Hindlimb muscle (tissue), 1 donor: ENCODE data around the gene KIF16B. TPM values are rescaled to one million over a fixed set of nuclear protein-coding genes. Genes with fewer than 3 reads are reported as not detected.
A peak's percentile ranks its signal among the peaks of the same experiment; 100 is the strongest.

Experiments used
- DNase-seq: peaks from one replicate; pipeline ENCODE4 v3.0.0-alpha.2; 2013
- polyA plus RNA-seq: library from polyadenylated mRNA; unstranded; fragments of 120-200 nt; gene quantifications from one replicate; pipeline ENCODE4 v1.2.1, GENCODE V29; 2013; ENCODE audit not compliant: insufficient read length

Gene KIF16B
- polyA plus RNA-seq, 1 donor, result 35.1 TPM

DNA sequence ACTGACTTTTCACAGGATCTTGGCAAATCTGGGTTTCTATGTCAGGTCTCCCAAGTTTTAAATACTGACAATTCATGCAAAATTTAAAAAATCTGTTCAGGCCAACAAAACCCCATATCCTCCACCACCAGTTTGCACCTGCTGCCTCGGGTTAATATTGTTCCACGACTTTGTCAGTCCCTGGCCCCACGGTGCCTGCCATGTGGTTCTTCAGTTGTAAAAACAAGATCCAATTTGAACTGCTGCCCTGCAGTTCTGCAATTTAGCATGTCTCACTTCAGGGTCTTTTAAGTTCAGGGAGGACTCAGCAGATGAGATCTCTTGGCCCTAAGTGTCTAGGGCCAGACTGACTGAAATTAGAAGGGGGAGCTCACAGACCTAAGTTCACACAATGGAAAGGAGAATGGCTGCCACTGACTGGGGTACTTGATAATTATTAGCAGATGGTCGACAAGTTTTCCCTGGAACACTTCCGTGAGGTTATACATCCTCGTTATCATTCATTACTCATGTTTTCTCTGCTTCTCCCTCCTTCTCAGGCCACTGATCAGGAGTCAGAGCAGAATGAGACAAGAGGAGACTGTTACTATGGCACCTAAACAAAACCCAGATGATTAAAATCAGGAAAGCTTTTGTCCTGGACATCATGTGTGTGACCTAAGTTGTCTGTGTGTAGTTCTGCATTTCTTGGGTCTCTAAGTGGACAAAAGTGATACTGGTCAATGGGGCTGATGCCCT, 223.6 kb downstream of the KIF16B start:
- DNase-seq, result peak; percentile 11

- DNase-seq, result no peak
Observed at GRCh38 chr20:16346956-16347355, 226.3 kb downstream of the KIF16B start.

DNA sequence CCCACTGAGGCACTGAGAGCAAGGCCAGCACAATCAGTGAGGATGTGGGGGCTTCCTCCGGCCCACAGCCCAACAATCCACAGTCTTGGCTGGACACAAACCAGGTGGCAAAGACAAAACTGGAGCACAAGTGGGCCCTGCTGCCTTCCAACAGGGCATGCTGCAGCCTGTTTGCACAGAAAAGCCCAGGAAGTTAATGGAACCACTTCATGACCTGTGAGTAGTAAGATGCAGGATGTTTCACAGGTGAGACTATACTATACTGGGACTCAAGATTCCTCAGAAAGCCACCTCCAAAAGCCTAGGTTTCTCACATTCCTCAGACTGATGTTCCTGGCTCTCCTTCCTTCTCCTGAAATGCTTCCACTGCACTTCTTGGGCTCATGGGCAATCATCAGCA, 235.5 kb downstream of the KIF16B start:
- no peak for DNase-seq

- no peak for DNase-seq
Observed at GRCh38 chr20:16327606-16328005, 245.6 kb downstream of the KIF16B start.

DNA sequence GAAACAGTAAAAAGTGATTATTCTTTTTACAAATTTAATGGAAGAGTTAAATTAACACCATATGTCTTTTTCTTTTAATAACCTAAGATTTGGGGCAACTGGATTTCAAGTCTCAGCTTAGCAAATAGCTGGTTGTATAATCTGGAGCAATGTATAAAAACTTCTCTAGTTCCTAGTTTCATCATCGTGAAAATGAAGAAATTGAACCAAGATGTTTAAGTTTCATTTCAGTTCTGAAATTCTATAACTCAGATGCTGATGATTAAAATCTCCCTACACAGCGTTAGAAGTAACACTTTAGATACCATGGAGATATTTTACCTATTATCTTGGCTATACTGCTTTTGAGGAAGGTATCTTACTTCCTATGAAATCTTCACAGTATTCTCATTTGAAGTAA, 252.0 kb downstream of the KIF16B start:
- no peak for DNase-seq

- no peak for DNase-seq
Observed at GRCh38 chr20:16317445-16318362, 255.5 kb downstream of the KIF16B start.

DNA sequence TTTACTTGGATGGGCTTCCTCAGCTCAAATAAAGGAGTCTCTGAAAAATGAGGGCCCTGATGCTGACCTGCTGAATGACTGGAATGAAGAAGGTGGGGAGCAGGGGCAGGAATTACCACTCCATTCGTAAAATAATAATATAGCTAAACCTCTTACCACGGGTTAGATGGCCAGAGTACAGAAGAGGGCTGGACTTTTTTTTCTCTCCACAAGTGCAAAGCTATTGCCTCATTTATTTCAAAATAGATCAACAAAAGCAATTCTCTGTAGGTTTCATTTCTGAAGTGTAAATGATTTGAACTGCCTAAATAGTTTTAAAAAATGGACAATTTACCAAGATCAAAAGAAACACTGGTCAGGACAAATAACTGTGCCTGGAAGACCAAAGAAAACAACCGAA, 256.7 kb downstream of the KIF16B start:
- DNase-seq, result no peak

- DNase-seq, result no peak
Observed at GRCh38 chr20:16314748-16315159, 258.5 kb downstream of the KIF16B start.

DNA sequence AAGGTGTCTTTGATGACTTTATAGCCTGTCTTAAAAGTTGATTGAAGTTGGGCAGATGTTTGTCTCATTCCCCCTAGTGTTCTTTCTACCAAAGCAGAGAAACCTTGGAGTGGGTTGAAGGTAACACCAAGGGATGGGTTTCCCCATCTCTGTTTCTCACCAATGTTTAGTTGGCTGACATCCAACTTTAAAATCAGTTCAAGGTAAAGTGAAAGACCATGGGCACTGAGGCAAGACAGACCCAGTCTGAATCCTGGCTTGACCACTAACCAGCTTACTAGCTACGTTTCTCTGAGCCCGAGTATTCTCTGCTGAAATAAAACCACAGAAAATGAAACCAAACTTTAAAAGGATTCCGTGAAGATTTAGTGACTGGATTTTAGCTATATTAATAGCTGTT, 258.9 kb downstream of the KIF16B start:
- no peak for DNase-seq

DNA sequence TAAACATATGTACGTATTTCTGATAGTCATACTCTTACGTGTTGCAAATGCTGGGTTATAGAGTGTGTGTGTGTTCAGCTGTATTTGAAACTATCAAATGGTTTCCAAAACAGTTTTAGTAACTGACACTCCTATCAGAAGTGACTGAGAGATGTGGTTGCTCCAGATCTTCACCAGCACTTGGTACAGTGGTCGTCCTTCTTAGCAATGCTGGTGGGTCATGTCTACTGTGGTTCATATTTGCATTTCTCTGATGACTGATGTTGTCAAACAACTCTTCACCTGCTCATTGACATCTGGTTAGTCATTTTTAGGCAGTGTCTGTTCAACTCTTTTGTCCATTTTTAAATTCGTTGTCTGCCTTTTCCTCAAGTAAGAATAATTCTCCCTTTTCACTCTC, 259.3 kb downstream of the KIF16B start:
- no peak for DNase-seq

- DNase-seq, result no peak
Observed at GRCh38 chr20:16312998-16313397, 260.2 kb downstream of the KIF16B start.

DNA sequence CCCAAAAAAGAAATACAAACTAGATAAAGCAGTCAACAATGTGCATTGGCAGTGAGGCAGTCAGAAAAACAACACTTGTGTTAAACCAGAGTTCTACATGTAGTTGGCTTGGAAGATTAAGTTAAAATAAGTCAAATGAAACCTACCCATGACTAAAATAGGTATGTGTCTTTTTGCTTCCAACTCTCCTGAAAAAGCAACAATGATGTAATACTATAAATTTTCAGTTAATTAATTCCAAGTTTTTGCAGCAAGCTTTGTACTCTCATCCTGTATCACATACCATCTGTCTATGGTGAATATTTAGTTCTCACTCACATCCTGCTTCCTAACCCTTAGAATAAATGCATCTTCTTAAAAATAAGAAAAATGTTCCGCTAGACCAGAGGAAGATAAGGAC, 261.5 kb downstream of the KIF16B start:
- no peak for DNase-seq

DNA sequence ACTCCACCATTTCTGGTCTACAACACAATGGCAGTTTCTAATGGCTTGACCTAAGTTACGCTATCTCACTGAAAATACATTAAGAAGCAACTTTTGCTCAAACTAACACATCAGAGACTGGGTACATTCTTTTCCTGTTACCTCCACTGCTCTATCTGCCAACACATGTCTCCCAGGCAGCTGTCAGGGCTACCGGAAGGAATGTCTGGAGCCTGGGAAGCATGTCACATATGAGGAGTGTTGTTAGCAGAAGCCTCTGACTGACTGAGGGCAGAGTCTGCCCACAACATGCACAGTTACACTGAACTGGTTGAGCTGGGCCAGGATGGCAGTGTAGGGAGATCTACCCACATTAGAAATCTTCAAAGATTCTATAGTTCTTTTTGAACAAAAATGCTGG, 264.5 kb downstream of the KIF16B start:
- no peak for DNase-seq

GRCh38 chr20:16302818-16303217, 270.4 kb downstream of the KIF16B start:
- no peak for DNase-seq

GRCh38 chr20:16301986-16302385, 271.3 kb downstream of the KIF16B start:
- no peak for DNase-seq

GRCh38 chr20:16299897-16300296, 273.4 kb downstream of the KIF16B start:
- no peak for DNase-seq

- DNase-seq, result peak; percentile 47
Observed at GRCh38 chr20:16296931-16297330, 276.3 kb downstream of the KIF16B start.

DNA sequence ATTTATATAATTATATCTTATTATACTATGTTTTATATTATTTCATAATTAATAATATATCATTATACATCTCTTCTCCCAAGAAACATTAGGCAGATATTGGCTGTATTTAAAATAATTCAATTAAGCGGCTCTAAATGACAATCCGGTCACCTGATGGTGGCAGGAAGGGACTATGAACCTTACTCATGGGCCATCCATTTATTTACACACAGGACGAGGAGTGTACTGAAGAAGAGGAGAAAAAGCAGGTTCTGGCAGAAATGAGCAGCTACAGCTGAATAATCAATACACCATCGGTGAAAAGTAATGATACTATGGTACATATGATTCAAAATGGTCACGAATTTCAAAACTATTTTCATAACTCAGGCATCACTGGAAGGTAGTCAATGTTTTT, 277.7 kb downstream of the KIF16B start:
- no peak for DNase-seq

DNA sequence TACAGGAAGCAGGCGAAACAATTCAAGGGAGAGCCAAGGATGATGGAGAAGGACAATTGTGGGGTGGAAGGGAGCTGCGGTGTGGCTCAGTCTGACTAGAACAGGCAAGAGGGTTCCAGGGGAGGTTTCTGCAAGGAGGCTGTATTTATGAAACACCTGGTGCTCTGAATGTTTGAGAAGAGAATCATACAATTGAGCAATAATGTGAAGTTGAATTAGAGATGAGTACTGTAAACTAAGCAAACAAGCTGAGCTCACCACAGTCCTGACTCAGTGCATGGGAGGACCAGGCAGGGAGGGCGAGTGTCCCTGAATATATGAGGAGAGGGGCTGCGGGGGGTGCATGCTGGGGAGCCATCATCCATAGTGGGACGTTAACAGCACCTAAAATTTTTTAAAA, 279.7 kb downstream of the KIF16B start:
- DNase-seq, result no peak

GRCh38 chr20:16292226-16292880, 280.9 kb downstream of the KIF16B start:
- DNase-seq, result no peak

DNA sequence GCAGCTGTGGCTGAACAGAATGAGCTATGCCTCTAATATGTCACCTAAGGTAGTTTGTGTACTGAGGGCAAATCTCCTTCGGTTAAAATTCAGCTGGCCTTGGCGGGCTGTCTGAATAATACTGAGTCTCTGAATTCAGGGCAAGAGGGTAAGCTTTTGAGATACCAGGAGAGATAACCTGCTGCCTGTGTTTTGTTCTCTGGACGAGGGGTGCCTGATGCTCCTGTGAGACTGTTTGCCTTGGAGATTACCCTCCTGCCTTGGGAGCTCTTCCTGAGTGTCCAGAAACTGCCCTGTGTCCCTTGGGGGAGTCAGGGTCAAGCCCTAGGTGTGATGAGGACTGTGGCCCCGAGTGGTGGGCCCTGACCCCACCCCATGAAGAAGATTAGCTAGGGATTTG, 282.9 kb downstream of the KIF16B start:
- DNase-seq, result no peak

GRCh38 chr20:16287776-16288175, 285.5 kb downstream of the KIF16B start:
- DNase-seq, result no peak

DNA sequence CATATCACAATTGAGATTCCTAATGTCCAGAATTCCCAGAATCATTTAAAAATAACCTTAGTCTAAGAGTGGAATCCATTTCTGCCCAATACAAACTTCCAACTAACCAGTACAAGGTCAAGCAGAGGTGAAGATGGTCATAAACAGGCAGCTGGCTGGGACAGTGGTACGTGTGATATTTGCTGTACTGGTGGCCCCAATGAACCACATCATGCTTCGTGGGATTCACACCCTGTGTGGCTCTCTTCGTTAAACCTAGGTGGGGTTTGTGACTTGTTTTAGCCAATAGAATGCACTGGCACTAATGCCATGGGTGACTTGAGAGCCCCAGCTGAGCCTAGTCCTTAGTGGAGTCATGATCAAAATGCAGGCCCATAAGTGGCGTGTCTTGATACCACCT, 286.6 kb downstream of the KIF16B start:
- DNase-seq, result no peak
